NT2/D1 (cell line): ENCODE results near the gene OLFML1.

Source experiments
- DNase-seq: peaks from one replicate; pipeline ENCODE4 v3.0.0-alpha.2; 2011; ENCODE audit warnings: low read depth, low spot score
- H3K27me3 ChIP-seq: 2 replicates; pipeline ENCODE4 v1.6.0; 2011; ENCODE audit warnings: mild to moderate bottlenecking; ENCODE audit not compliant: insufficient read length, insufficient read depth
- H3K36me3 ChIP-seq: 2 replicates; pipeline ENCODE4 v1.6.1; 2011; ENCODE audit warnings: mild to moderate bottlenecking, low read length, mixed read lengths; ENCODE audit not compliant: insufficient read depth, insufficient read length
- H3K4me1 ChIP-seq: 2 replicates; pipeline ENCODE4 v1.5.1; 2011; ENCODE audit not compliant: insufficient read depth, insufficient read length
- H3K4me3 ChIP-seq: 2 replicates; pipeline ENCODE4 v1.5.1; 2011; ENCODE audit warnings: low read depth; ENCODE audit not compliant: insufficient read length
- H3K9ac ChIP-seq: 2 replicates; pipeline ENCODE4 v1.6.0; 2011; ENCODE audit warnings: low read depth; ENCODE audit not compliant: insufficient read length
- H3K9me3 ChIP-seq: 2 replicates; pipeline ENCODE4 v1.5.1; 2011; ENCODE audit warnings: mild to moderate bottlenecking, low read length; ENCODE audit not compliant: insufficient read depth
- SUZ12 ChIP-seq: IDR thresholded peaks from 2 replicates; pipeline ENCODE4 v1.6.1; 2011; ENCODE audit not compliant: insufficient read length, insufficient read depth; ENCODE audit errors: extremely low read depth
- YY1 ChIP-seq: IDR thresholded peaks from 2 replicates; pipeline ENCODE4 v1.6.1; 2011; ENCODE audit not compliant: insufficient read length, insufficient read depth
- ZNF274 ChIP-seq: IDR thresholded peaks from 2 replicates; pipeline ENCODE4 v1.6.1; 2011; ENCODE audit warnings: mild to moderate bottlenecking, low read depth, low read length

Gene OLFML1

GRCh38 chr11:7473717-7474116 is 11.6 kb upstream of the OLFML1 start:
- no peaks in the 10 kb centered on the region for H3K4me1 ChIP-seq
- no peak for DNase-seq
- H3K27me3 ChIP-seq, result no peaks in the 10 kb centered on the region
- H3K36me3 ChIP-seq, result no peaks in the 10 kb centered on the region
- no peaks in the 10 kb centered on the region for H3K9me3 ChIP-seq
- no peak overlapping the region for H3K9ac ChIP-seq
- no peak overlapping the region for H3K4me3 ChIP-seq
- no peak for TF ChIP-seq YY1
- no peak for TF ChIP-seq ZNF274
- TF ChIP-seq SUZ12, result no peak

- Histone ChIP-seq H3K27me3 (no peaks in the 10 kb centered on the region), H3K9me3 (no peaks in the 10 kb centered on the region), H3K36me3 (no peaks in the 10 kb centered on the region), H3K9ac (no peak overlapping the region), H3K4me3 (no peak overlapping the region), H3K4me1 (peaks cover 3% of the 10 kb centered on the region)
- TF ChIP-seq SUZ12 (no peak), YY1 (no peak), ZNF274 (no peak)
- DNase-seq, result peak; percentile 18
Measured at GRCh38 chr11:7480113-7480512, 5.2 kb upstream of the OLFML1 start.

- DNase-seq, result no peak
- H3K27me3 ChIP-seq, result no peaks in the 10 kb centered on the region
- no peak for TF ChIP-seq YY1
- no peak for TF ChIP-seq SUZ12
- TF ChIP-seq ZNF274, result no peak
Measured at GRCh38 chr11:7484131-7484530, 1.2 kb upstream of the OLFML1 start.

GRCh38 chr11:7484645-7485044 is 661 bp upstream of the OLFML1 start:
- peak; percentile 22 for DNase-seq
- Histone ChIP-seq H3K27me3 (no peaks in the 10 kb centered on the region), H3K9me3 (no peaks in the 10 kb centered on the region), H3K4me1 (peaks cover 5% of the 10 kb centered on the region), H3K9ac (no peak overlapping the region), H3K36me3 (no peaks in the 10 kb centered on the region), H3K4me3 (no peak overlapping the region)
- TF ChIP-seq ZNF274 (no peak), YY1 (no peak), SUZ12 (no peak)

More at GRCh38 chr11:7484131-7484530, 1.2 kb upstream of the OLFML1 start:
- Histone ChIP-seq H3K4me1 (peaks cover 5% of the 10 kb centered on the region), H3K9ac (no peak overlapping the region), H3K9me3 (no peaks in the 10 kb centered on the region), H3K4me3 (no peak overlapping the region), H3K36me3 (no peaks in the 10 kb centered on the region)

GRCh38 chr11:7486098-7486780 is 933 bp downstream of the OLFML1 start:
- Histone ChIP-seq H3K9ac (no peak overlapping the region), H3K4me1 (peaks cover 5% of the 10 kb centered on the region), H3K27me3 (no peaks in the 10 kb centered on the region), H3K36me3 (no peaks in the 10 kb centered on the region), H3K4me3 (no peak overlapping the region), H3K9me3 (no peaks in the 10 kb centered on the region)
- no peak for DNase-seq
- TF ChIP-seq YY1, result no peak
- TF ChIP-seq SUZ12, result no peak
- TF ChIP-seq ZNF274, result no peak

GRCh38 chr11:7486781-7487140 is 1.5 kb downstream of the OLFML1 start:
- H3K4me3 ChIP-seq, result no peak overlapping the region
- TF ChIP-seq YY1 (no peak), SUZ12 (no peak), ZNF274 (no peak)
- H3K9ac ChIP-seq, result no peak overlapping the region
- H3K27me3 ChIP-seq, result no peaks in the 10 kb centered on the region
- H3K4me1 ChIP-seq, result peaks cover 5% of the 10 kb centered on the region
- H3K9me3 ChIP-seq, result no peaks in the 10 kb centered on the region
- no peak for DNase-seq
- no peaks in the 10 kb centered on the region for H3K36me3 ChIP-seq

- Histone ChIP-seq H3K9me3 (no peaks in the 10 kb centered on the region), H3K4me1 (peaks cover 5% of the 10 kb centered on the region), H3K4me3 (no peak overlapping the region), H3K9ac (no peak overlapping the region), H3K36me3 (no peaks in the 10 kb centered on the region), H3K27me3 (no peaks in the 10 kb centered on the region)
- no peak for DNase-seq
- TF ChIP-seq SUZ12, result no peak
- TF ChIP-seq ZNF274, result no peak
- TF ChIP-seq YY1, result no peak
Measured at GRCh38 chr11:7487360-7487759, 2.1 kb downstream of the OLFML1 start.
